Activated CD4-positive, alpha-beta T cell treated with anti-CD3 and anti-CD28 coated beads, Interleukin-2, amount 50 U/mL, for 16 hours (primary cell): ENCODE measurements around the gene TRA2A.
A peak's percentile ranks its signal among the peaks of the same experiment; 100 is the strongest.
"Not testable (repeated sequence)": the region's sequence is repeated elsewhere in the genome, so short reads cannot be mapped to it uniquely, and the experiment has no call there.

Experiments used
- DNase-seq: peaks from one replicate; pipeline ENCODE4 v3.0.0-alpha.2; 2020

The TRA2A gene

DNA sequence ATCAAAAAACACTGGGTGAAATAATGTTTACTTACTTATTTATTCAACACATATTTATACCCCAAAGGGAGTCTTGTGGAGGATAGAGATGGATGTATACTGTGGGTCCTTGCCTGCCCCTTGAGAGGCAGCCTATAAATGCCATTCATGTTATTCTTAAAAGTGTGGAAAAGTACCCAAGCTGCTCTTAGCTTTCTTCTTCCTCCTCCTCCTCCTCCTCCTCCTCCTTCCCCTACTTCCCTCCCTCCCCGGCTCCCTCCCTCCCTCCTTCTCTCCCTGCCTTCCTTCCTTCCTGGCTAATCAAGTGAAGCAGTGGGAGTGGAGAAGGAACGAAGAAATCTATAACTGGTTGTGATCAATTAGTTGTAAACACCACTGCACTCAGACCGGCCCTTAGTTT is 40.3 kb downstream of the TRA2A start:
- no peak for DNase-seq

DNA sequence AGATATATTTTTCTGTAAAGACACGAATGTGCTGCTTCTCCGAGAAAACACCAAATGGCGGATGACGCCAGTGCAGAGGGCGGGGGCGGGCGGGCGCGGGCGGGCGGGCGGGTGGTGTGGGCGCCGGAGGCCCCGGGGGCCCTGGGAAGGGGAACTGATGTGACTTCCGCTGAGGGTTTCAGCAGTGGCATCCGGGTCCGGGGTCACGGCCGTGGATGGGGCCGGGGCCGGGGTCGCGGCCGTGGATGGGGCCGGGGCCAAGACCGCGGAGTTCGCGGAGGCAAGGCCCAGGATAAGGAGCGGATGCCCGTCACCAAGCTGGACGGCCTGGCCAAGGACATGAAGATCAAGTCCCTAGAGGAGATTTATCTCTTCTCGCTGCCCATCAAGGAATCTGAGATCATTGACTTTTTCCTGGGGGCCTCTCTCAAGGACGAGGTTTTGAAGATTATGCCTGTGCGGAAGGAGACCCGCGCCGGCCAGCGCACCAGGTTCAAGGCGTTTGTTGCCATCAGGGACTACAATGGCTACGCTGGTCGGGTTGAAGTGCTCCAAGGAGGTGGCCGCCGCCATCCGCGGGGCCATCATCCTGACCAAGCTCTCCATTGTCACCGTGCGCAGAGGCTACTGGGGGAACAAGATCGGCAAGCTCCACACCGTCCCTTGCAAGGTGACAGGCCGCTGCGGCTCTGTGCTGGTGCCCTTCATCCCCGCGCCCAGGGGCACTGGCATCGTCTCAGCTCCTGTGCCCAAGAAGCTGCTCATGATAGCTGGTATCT is 41.2 kb downstream of the TRA2A start:
- DNase-seq, result peak; percentile 58

DNA sequence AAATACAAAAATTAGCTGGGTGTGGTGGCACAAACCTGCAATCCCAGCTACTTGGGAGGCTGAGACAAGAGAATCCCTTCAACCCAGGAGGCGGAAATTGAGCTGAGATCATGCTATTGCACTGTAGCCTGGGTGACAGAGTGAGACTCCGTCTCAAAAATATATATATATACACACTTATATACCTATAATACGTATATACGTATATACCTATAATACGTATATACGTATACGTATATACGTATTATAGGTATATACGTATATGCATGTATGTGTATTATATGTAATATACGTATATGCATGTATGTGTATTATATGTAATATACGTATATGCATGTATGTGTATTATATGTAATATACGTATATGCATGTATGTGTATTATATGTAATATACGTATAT is 43.1 kb downstream of the TRA2A start:
- DNase-seq, result not testable (repeated sequence)

DNA sequence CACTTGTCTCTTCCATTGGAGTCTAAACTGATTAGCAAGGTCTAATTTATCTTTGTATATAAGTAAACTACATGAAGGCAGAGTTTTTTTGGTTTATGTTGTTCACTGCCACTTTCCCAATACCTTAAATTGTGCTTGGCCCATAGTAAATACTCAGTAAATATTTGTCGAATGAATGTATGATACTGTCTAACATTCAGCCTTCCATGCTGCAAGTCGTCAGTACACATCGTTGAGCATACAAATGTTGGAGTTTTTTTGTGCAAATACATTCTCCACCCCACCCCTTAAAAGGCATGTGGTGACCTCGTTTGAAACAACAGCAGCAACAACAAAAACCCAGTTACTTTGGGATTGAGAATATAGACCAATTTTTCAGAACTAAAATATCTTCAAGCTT is 44.1 kb downstream of the TRA2A start:
- no peak for DNase-seq

DNA sequence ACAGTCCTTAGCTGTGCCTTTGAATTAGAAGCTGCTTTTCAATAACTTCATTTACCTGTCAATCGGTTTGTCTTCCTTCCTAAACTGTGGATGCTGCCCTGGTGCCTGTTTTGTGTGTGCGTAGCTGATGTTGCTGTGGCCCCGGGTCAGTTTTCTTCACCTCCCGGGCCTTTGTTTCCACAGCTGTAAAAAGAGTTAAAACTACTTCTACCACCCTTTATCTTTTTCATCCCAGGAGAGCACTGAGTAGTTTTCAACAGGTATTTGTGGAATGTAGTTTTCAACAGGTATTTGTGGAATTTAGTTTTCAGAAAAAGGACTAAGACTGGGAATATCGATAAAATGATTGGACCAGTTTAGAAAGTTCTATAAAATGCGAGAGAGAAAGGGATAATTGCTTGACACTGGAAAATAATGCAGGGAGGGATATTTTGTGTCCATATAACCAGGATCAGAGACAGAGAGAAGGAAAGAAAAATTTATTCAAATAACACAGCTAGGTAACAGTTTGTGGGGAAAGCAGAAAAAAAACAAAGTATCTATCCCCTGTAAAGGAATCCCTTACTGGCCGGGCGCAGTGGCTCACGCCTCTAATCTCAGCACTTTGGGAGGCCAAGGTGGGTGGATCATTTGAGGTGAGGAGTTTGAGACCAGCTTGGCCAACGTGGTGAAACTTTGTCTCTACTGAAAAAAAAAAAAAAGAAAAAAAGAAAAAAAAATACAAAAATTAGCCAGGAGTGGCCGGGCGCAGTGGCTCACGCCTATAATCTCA is 45.6 kb downstream of the TRA2A start:
- DNase-seq, result no peak

DNA sequence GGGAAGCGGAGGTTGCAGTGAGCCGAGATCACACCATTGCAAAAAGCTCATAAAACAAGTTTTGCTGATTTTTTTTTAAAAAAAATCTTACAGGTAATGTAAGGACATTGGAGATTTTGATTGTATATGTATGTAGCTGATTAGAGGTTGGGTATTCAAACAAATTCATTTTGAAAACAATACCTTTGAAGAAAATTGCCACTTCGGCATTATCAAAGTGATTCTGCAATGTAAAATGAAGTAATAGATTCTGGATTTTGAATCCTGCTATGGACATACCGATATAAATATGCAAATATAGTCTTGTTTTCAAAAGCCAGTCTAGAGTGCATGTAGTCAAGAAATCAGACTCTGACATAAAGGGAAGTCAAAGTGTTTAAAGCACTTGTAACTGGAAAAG is 49.1 kb downstream of the TRA2A start:
- no peak for DNase-seq

DNA sequence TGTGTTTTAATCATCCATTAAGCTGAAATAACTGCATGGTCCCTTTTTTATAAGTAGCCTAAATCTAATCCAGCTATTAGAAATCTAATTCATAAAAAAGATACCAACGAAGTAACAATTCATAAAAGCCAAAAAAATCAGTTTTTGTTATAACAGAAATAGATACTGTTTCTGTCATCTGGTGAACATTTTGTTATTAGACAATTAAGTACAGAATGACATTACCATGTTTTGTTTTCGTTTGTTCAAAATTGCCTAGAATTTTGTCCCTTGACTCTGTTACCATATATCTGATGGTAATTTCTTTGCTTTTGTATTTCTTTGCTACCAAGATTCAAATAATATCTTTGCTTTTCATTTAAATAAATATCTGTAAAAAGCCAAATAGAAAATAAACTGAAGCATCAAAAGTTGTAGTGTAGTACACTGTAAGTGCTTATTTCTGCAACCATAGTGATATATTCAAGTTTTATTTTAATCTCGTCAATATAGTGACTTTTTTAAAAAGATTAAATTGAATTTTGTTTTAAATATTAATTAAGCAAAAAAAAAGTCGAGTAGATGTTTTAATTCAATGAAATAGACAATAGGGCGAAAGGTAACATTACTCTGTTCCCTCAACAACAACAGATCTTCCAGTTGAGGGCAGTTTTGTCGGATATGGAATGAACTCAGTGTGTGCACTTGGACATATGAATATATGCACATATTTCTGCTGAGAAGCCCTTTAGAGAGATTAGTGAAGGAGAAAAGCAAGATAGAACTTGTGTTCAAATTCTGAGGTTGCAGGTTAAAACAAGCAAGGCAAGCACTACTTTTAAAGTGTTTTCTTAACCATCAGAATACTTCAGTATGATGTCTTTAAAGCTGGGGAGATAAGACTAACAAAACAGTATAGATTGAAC is 53.6 kb downstream of the TRA2A start:
- DNase-seq, result no peak

DNA sequence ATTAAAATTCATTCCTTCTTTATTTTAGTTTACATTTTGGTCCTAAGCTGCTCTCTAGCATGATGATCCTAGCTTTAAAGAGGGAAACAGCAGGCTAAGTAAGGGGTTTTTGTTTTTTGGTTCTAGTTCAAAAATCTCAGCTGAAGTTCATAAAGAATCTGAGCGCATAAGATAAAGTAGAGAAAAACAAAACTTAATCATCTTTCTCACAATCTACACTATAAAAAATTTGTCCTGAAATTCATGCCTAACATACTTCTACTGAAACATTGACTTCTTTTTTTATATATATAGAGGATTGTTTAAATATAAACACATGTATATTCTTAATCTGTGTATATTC is 54.7 kb downstream of the TRA2A start:
- DNase-seq, result no peak

DNA sequence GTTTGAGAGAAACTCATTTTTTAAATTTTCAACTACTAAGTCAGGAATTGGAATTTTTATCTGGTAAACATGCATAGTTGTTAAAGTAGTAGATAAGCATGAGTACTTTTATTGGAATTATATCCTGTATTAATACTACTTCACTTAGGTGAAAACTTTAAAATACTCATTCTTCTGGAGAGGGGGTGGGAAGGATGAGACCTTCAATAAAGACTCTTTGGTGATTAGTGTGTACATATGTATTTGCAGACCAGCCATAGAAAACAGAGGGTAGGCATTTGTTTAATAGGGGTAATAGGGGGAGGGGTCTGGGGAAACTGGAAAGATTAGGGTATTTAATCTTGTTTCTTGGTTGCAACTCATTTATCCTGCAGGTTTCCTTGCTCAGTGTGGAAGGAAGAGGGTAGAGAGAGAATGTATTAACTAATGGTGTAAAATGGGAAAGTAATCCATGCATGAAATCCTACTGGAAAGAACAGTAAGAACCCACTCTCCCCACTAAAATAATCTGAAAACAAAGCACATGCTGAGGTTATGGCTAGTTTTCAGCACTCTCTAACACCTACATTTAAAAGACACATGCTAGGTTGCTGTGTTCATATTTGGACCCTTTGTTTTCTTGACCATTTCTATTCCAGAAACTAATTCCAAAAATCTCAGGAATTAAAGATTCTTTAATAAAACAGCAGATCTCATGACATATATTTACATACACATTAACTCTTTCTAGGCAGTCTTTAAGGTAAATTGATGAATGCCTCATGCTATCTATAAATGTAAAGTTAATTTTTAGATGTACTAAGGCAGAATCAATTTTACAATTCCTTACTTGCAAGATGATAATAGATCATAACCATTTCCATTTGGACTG is 55.3 kb downstream of the TRA2A start:
- DNase-seq, result no peak

DNA sequence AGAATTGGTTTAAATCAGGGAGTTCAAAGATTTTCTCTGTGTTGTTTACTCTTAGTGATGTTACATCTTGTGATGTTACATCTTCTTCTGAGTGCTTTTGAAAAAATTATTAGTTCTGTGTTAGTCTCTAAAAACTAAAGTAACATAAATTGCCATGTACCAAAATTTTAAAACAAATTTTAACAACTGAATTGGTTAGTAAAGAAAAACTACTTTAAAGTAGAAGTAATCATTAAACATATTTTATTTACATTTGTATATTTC is 56.3 kb downstream of the TRA2A start:
- no peak for DNase-seq

DNA sequence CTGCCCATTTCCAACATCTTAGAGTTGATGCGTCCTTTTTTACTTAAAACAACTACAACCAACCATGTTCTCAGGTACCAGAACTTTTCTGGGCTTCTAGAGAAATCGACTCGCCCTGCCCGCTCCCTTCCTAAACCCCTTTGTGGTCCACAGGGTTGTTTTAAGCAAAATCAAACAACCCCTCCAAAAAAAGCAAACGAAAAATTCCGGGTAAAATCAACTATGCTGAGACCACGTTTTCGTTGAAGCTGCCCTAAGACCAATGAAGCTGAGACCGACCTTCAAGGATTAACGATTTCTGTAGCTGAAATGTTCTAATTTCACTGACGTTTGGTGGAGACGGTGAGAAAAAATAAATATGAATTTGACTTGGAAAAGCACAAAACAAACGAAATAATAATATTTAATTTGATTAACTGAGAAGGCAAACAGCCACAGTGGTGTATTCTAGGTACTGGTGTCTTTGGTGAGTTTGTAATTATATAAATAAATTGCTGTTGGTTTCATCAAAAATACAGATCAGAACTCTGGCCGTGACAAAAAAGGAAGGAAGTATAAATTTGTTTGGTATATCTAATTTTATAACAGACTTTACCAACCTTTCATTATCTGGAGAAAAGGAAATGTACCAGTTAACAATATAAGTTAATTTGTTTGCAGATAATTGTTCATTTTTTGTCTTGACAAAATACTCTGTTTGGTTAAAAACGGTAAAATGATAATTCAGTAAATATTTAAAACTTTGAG is 56.8 kb downstream of the TRA2A start:
- DNase-seq, result no peak

DNA sequence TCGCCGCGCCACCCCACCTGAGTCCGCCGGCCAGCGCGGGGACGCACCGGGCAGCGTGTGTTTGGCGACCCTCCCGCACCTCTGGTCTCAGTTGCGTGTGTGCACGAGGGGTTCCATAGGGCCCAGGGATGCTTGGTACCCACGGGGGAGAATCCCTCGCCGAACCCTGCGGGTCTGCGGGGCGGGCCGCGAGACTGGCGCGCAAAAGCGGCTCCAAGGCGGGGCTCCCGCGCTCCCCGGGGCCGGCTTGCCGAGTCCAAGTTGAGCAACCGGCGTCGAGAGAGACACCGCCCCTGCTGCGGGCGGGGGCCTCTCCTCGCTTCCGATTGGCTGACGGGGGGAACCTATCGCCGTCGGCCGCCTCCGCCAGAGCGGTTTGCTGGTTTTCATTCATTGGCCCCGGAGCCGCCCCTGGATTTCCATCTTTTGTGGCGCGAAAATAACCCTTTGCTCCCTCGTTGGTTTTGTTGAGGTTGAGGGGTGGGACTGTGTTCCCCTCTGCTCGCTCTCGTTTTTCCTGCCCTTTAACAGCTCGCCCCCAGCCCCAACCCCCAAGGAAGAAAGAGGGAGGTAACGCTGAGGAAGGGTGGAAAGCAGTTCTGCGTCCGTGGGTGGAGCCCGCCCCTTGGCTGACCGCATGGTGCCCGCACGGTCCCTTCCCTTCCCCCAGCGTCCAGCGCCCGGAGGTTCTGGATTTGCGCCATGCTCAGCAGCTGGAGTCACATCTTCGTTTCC is 57.5 kb downstream of the TRA2A start:
- DNase-seq, result peak; percentile 95

DNA sequence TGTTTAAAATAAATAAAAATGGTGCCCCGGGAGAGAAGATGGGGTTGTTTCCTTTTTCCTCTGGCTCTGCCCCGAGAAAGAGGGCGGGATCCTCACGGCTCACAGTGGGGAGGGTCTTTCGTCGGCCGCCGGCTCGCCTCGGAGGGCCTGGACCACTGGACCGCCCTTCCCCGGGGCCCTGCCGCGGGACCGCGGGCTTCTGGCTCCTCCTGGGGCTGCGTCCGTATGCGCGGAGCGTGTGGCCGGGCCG is 58.0 kb downstream of the TRA2A start:
- DNase-seq, result no peak

DNA sequence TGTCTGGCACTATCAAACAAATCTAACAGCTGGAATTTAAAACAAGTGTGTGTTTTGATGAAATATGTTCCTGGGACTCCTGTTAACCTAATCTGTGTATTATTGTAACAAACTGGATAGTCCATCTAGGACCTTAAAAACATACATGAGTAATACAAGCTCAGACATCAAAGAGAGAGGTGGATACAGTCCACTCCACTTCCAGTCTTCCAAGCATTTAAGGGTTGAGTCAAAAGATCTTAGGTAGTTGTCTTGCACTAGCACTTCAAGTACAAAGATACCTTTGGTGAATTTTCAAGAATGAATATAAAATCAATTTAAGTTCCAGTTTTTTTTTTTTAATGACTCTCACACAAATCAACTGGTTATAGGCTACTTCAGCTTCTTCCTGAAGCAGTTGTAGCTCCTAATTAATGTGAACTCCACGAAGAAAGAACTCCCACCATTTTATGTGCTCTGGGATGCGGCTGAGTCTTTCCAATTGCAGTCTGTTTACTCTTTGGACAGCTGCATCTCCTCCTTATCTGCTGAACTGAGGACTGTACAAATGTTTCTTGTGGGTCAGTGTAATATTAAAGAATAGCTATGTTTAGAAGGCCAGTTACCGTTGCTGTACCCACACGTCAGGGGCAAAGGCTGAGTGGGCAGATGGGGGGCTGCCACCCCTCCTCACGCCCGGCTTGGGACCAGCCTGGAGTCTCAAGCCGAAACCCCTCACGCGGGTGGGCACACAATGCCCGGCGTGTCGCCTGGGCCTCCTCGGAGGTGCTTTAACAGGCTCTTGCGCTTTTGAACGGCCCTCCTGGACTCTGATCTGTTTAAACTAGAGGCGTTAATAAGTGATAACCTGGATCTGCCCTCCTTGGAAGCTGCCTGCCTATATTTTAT is 58.6 kb downstream of the TRA2A start:
- DNase-seq, result no peak

DNA sequence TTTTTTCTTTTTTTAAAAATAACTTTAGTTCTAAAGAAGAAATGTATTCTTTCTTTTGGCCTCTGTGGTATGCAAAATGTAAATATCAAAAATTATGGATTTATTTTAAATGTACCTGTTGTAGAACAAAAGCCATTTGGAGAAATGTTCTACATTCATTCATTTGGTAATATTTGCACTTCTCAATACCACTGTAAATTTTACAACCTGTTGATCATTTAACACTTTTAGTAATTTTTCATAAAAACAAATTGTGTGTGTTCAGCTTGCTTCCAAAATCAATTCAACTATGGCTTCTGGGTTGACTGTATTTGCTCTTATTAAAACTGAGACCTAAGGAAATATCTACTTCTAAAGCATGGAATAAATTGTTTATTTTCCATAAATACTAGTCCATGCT is 59.2 kb downstream of the TRA2A start:
- no peak for DNase-seq

DNA sequence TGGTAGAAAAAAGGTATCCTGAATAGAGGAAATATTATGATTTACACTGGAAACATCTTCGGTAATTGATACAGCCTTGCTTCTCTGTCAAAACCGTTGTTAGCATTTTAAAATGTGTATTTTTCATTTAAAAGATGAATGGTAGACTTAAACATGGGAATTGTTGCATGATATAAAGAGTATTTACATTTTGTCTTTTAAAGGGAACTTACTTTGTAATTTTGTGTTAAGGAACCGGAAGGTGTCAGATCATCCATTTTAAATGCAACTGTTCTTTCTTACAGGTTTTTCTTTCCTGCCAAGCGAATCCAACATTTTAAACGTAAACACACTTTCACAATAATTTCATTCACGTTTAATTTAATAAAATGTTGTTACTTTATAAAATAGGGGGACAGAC is 59.7 kb downstream of the TRA2A start:
- no peak for DNase-seq

DNA sequence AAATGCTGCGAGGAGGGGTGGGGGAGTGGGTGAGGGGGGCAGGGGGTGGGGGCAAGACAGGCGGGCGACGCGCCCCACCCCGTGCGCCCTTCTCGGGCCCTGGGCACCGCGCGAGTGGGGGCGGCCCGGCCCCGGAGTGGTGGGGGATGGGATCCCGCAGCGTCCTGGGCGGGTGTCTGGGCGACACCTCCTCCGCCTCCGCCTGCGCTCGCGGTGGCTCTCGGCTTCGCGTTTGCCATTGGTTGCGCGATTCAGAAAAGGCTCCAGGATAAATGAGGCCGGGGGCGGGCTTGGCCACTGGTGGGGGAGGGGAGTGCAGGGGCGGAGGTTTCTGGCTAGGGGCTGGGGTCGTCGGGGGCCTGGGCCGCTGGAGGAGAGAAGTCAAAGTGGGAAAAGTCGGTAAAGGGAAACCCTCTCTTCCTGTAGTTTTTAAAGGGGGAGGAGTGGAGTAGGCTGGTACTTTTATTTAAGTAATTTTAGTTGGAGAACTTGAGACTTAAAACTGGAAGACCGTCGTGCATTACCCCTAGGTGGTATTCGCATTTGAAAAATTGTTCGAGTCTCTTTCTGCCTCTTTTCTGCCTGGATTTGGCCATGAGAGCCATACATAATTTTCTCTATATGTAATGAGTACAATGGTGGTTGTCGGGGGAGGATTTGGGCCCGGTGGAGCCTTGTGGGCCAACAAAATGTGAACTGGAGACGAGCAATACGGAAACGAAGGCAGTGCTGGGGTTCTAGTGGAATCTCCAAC is 60.5 kb downstream of the TRA2A start:
- peak; percentile 66 for DNase-seq

DNA sequence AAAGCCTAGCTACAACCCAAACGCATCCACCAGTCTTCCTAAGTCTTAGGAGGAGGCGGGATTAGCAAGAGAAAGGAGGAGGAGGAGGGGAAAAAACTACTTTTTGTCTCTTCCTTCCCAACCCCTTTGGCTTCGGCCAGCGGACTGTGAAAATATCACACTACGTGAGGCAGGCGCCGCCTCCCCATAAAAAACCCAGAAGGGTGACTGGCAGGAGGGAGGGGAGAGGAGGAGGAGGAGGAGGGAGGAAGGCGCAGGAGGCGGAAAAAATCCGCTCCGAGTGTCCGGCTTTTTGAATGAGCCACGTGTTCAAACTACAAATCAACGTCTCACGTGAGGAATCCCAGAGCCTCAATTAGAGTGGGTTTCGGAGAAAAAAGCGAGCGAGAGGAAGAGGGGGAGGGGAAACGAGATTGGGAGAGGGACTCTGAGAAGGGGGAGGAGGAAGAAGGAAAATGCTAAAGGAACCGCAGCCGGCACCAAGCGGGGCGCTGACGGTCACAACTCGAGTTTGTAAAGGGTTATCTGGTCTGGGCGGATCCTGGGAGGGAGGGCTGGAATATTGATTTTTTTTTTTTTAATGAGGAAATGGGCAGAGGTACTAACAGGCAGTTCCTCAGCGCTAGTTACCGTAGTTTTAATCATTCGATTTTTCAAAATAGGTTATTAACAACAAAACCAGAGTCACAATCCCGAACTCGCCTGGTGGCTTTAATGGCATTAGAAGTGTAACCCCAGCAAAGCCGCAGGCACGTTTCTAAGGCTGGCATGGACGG is 61.3 kb downstream of the TRA2A start, which contains the start of gene IGF2BP3:
Gene IGF2BP3 (minus strand): TSS at position 162 of the 776 bp plus-strand sequence. CDS start 381 bp downstream, outside the sequence.
- peak; percentile 75 for DNase-seq

DNA sequence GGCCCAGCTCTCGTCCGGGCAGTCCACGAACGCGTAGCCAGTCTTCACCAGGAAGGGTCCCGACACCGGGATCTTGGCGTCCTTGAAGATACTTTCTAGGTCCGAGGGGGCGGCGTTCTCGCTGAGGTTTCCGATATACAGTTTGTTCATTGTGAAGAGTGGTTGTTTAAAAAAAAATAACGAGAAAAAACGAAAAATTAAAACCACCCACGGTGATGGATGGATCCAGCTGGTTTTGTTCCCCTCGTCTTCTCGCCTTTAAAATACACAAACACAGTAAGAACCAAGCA is 61.9 kb downstream of the TRA2A start:
- no peak for DNase-seq
